OCI-LY1 (cell line): ENCODE data around the gene KRT78.

ENCODE experiments used
- CTCF ChIP-seq: fragments of 200-600 bp; sonication (generic), shearing (Covaris generic); IDR thresholded peaks from 2 replicates; pipeline ENCODE4 v1.5.1; 2017; ENCODE audit warnings: mild to moderate bottlenecking, antibody characterized with exemption, low read length, moderate library complexity, mixed read lengths
- EZH2 ChIP-seq: fragments of 200-600 bp; sonication (generic), shearing (Covaris generic); IDR thresholded peaks from 2 replicates; pipeline ENCODE4 v1.8.0; 2017; ENCODE audit warnings: borderline replicate concordance, mixed run types, mild to moderate bottlenecking, antibody characterized with exemption, low read length, moderate library complexity, mixed read lengths

- TF ChIP-seq CTCF (no peak), EZH2 (no peak)
Observed at GRCh38 chr12:52806169-52806811, 42.5 kb downstream of the KRT78 start.
